Spleen (tissue), 11 donors: ENCODE data around the gene WDFY1. TPM values are rescaled to one million over a fixed set of nuclear protein-coding genes. Genes with fewer than 3 reads are reported as not detected.

Source experiments
- DNase-seq: peaks from one replicate; pipeline ENCODE4 v3.0.0-alpha.2; 2020
- H3K27ac ChIP-seq, 8 donors: fragments of 200-600 bp; sonication (generic) in 7 of 8; 1 replicate in 4 of 8; 2 replicates in 4 of 8; pipeline versions ENCODE4 v1.5.0 to v1.8.0; 2016 to 2021; ENCODE audit warnings: inconsistent platforms in 4 of 8, mild to moderate bottlenecking in 4 of 8, moderate library complexity in 1 of 8
- H3K27me3 ChIP-seq, 7 donors: fragments of 200-600 bp; sonication (generic) in 6 of 7; replicated peaks in 1 of 7; 1 replicate in 4 of 7; 2 replicates in 3 of 7; pipeline versions ENCODE4 v1.5.0 to v1.8.0; 2016 to 2021; ENCODE audit warnings: inconsistent platforms in 3 of 7, mild to moderate bottlenecking in 1 of 7
- H3K36me3 ChIP-seq, 6 donors: fragments of 200-600 bp; sonication (generic) in 5 of 6; 1 replicate in 4 of 6; 2 replicates in 2 of 6; pipeline versions ENCODE4 v1.5.0 to v1.8.0; 2016 to 2021; ENCODE audit warnings: inconsistent platforms in 2 of 6
- H3K4me1 ChIP-seq, 6 donors: fragments of 200-600 bp; sonication (generic) in 5 of 6; 1 replicate in 3 of 6; 2 replicates in 3 of 6; pipeline versions ENCODE4 v1.5.0 to v1.8.0; 2016 to 2021; ENCODE audit warnings: inconsistent platforms in 3 of 6
- H3K4me3 ChIP-seq, 8 donors: fragments of 200-600 bp; sonication (generic) in 7 of 8; 1 replicate in 4 of 8; 2 replicates in 4 of 8; pipeline versions ENCODE4 v1.5.0 to v1.8.0; 2016 to 2021; ENCODE audit warnings: inconsistent platforms in 4 of 8, mild to moderate bottlenecking in 4 of 8, moderate library complexity in 2 of 8
- H3K9me3 ChIP-seq, 8 donors: fragments of 200-600 bp; sonication (generic) in 7 of 8; 1 replicate in 4 of 8; 2 replicates in 4 of 8; pipeline versions ENCODE4 v1.5.0 to v1.8.0; 2016 to 2021; ENCODE audit warnings: inconsistent platforms in 4 of 8
- POLR2A ChIP-seq, 3 donors: fragments of 450-650 bp; IDR thresholded peaks; one replicate each; pipeline ENCODE4 v1.5.1; 2017; ENCODE audit warnings: antibody characterized with exemption in 3 of 3, mild to moderate bottlenecking in 1 of 3
- POLR2AphosphoS5 ChIP-seq, 3 donors: sonication (generic); formaldehyde crosslinking; IDR thresholded peaks; one replicate each; pipeline ENCODE4 v1.5.1; 2017; ENCODE audit warnings: antibody characterized with exemption in 3 of 3
- WGBS, 5 donors: extraction: QIAGEN DNeasy Blood & Tissue Kit in 3 of 5; methylation state at CpG; one replicate each; pipeline versions ENCODE4 v1.1.5 to v1.1.7; 2013 to 2018; 5-methylcytosine and 5-hydroxymethylcytosine counted together
- intact Hi-C: fragments of 100-400 bp; cut with DNase I; formaldehyde crosslinking; loops from one replicate; pipeline ENCODE4 v1.15.0; 2023; ENCODE audit warnings: low total_unique reads
- polyA plus RNA-seq, 3 donors: library from polyadenylated mRNA; stranded (reverse); fragments of 200-250 nt; gene quantifications; one replicate each; pipeline ENCODE4 v1.2.1, GENCODE V29; 2013
- total RNA-seq, 7 donors: library from RNA; depleted of rRNA in 3 of 7; stranded (reverse); fragments of >200 nt in 3 of 7; fragmentation: NEBNext Ultra II Directional in 4 of 7; extraction: Animal tissue kit (Norgen Biotek cat#: 25700) in 4 of 7; gene quantifications; one replicate each; pipeline versions ENCODE4 v1.1.0 to v1.2.1, GENCODE V29; 2016 to 2021
- TF ChIP-seq, protein P1 (sequence below), 11 experiments: fragments of 200-600 bp in 7 of 11; fragments of 450-650 bp in 4 of 11; sonication (generic) in 4 of 11; IDR thresholded peaks in 8 of 11; conservative IDR thresholded peaks in 3 of 11; 1 replicate in 7 of 11; 2 replicates in 4 of 11; pipeline versions ENCODE4 v1.4.0 to v1.8.0; 2016 to 2021; ENCODE audit warnings: antibody characterized with exemption in 11 of 11, inconsistent platforms in 4 of 11, mild to moderate bottlenecking in 1 of 11
- donor health status: healthy with polysubstance abuse.
- donor health status: DM: no; HTN: no; CAD: no; lungs with moderate emphysema.
- donor health status: DM: no; HTN: no; CAD: no.
- donor health status: Bipolar disorder and iron deficiency.
- donor health status: healthy.
- donor health status: DM: no; HTN: no; CAD: no.
- donor health status: DM: yes; HTN: yes; CAD: no.

Gene WDFY1
- total and polyA plus RNA-seq, 10 donors, result 14.3 to 68.5 (median 51.6) TPM

DNA sequence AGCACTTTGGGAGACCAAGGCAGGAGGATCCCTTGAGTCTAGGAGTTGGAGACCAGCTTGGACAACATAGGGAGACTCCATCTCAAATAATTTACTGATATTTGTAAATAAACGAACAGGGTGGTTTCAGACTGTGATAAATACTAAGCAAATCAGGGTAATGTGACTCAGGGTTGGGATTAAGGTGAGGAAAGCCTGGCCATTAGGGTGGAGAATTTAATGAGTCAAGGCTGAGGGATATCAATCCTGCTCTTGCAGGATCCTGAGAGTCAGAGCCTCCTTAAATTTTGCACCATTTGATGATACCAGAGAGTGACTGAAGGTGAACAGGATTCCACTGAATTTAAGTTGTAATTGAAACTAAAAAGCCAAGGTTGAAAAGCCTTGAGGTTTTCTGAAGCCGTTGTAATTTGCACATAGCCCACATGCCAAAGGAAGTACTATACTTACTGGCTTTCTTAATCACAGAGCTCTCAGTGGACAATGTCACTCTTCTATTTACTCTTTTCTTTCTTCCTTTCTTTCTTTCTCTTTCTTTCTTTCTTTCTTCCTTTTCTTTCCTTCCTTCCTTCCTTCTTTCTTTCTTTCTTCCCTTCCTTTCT, 79.1 kb downstream of the WDFY1 start:
- DNase-seq, result no peak
- TF ChIP-seq, protein P1, sequence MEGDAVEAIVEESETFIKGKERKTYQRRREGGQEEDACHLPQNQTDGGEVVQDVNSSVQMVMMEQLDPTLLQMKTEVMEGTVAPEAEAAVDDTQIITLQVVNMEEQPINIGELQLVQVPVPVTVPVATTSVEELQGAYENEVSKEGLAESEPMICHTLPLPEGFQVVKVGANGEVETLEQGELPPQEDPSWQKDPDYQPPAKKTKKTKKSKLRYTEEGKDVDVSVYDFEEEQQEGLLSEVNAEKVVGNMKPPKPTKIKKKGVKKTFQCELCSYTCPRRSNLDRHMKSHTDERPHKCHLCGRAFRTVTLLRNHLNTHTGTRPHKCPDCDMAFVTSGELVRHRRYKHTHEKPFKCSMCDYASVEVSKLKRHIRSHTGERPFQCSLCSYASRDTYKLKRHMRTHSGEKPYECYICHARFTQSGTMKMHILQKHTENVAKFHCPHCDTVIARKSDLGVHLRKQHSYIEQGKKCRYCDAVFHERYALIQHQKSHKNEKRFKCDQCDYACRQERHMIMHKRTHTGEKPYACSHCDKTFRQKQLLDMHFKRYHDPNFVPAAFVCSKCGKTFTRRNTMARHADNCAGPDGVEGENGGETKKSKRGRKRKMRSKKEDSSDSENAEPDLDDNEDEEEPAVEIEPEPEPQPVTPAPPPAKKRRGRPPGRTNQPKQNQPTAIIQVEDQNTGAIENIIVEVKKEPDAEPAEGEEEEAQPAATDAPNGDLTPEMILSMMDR (IDR thresholded peaks at IDR 0.05 in 8 of 11, conservative IDR thresholded peaks at IDR 0.05 in 3 of 11), result no peak
- TF ChIP-seq POLR2A (IDR thresholded peaks at IDR 0.05) (no peak), POLR2AphosphoS5 (IDR thresholded peaks at IDR 0.05) (no peak)
- 49 to 67% (median 58%) methylated on average over 2 of the region's 2 CpGs for WGBS, 5 donors
- Histone ChIP-seq H3K4me3 (no peak overlapping the region), H3K27me3 (no peaks in the 10 kb centered on the region), H3K27ac (peak overlapping the region in 1 of 8 donors; percentile 25), H3K4me1 (peaks cover 0 to 28% (median 8%) of the 10 kb centered on the region in 6 donors), H3K36me3 (peaks cover 0 to 24% (median 3%) of the 10 kb centered on the region in 6 donors), H3K9me3 (no peaks in the 10 kb centered on the region)
- intact Hi-C loops, result no loop called here

- H3K4me3 ChIP-seq, result no peak overlapping the region
- peak overlapping the region in 1 of 8 donors; percentile 25 for H3K27ac ChIP-seq
- DNase-seq, result no peak
- 62 to 69% (median 66%) methylated on average over 4 of the region's 4 CpGs for WGBS, 5 donors
- no peaks in the 10 kb centered on the region for H3K9me3 ChIP-seq
- H3K4me1 ChIP-seq, result peaks cover 0 to 23% (median 8%) of the 10 kb centered on the region in 6 donors
- intact Hi-C loops, result no loop called here
- peaks cover 0 to 16% (median under 1%) of the 10 kb centered on the region in 6 donors for H3K36me3 ChIP-seq
- no peaks in the 10 kb centered on the region for H3K27me3 ChIP-seq
- no peak for TF ChIP-seq POLR2AphosphoS5 (IDR thresholded peaks at IDR 0.05)
- no peak for TF ChIP-seq POLR2A (IDR thresholded peaks at IDR 0.05)
- TF ChIP-seq, protein P1 (IDR thresholded peaks at IDR 0.05 in 8 of 11, conservative IDR thresholded peaks at IDR 0.05 in 3 of 11), result no peak
Measured at GRCh38 chr2:223865124-223865523, 80.0 kb downstream of the WDFY1 start.

DNA sequence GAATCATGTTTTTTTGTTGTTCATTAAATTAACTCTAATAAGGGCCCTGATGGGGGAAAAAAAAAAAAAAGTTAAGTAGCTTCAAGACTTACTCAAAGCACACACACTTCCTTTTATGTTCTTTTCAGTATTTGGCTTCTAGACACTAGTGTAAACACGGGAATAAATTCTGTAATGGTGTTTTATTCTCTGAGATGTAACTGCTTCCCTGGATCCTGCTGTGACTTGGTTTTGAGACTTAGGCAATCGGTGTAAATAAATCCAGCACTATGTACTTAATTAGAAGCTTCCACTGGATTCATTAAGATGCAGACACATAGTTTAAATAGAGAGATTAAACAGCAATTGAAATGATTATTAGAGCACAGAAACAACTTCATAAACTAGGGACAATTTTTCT, 81.6 kb downstream of the WDFY1 start:
- Histone ChIP-seq H3K27me3 (no peaks in the 10 kb centered on the region), H3K36me3 (no peaks in the 10 kb centered on the region), H3K4me3 (no peak overlapping the region), H3K9me3 (no peaks in the 10 kb centered on the region), H3K4me1 (peaks cover 0 to 27% (median 8%) of the 10 kb centered on the region in 6 donors), H3K27ac (no peak overlapping the region)
- intact Hi-C loops, result no loop called here
- WGBS, 5 donors, result 82 to 95% (median 90%) methylated on average over 2 of the region's 2 CpGs
- DNase-seq, result no peak
- TF ChIP-seq POLR2A (IDR thresholded peaks at IDR 0.05) (no peak), POLR2AphosphoS5 (IDR thresholded peaks at IDR 0.05) (no peak)
- TF ChIP-seq, protein P1 (IDR thresholded peaks at IDR 0.05 in 8 of 11, conservative IDR thresholded peaks at IDR 0.05 in 3 of 11), result no peak

DNA sequence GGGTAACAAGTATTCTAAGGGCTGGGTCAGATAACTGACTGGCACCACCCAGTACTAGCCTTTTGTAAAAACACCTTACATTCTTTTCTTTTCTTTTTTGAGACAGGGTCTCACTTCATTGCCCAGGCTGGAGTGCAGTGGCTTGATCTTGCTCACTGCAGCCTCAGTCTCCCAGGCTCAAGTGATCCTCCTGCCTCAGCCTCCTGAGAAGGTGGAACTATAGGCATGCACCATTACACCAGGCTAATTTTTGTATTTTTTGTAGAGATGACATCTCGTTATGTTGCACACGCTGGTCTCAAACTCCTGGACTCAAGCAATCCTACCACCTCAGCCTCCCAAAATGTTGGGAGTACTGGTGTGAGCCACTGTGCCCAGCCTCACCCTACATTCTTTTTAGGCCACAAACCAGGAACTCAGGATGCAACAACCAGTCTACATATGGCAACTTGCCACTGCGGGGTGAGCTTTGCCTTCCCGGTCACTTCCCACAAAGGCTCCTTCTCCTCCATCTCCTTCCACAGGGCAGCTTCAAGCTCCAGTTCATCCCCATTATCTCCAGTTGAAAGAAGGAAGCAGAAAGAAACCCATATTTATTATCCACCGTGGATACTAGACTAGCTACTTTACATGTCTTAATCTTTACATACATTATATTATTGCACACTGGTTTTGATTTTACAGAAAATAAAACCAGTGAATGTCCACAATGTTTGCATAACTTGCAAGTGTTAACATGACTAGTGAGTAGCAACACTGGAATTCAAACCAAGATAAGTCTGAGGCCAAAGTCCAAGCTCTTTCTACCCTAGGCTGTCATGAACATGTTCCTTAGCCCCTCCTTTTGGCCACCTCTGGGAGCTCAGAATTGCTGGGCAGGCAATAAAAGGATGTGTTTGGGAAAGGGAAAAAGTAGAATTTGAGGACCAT, 84.1 kb downstream of the WDFY1 start:
- Histone ChIP-seq H3K27ac (no peak overlapping the region), H3K4me3 (no peak overlapping the region), H3K36me3 (no peaks in the 10 kb centered on the region), H3K9me3 (no peaks in the 10 kb centered on the region), H3K27me3 (no peaks in the 10 kb centered on the region), H3K4me1 (peaks cover 0 to 30% (median 7%) of the 10 kb centered on the region in 6 donors)
- no peak for TF ChIP-seq POLR2AphosphoS5 (IDR thresholded peaks at IDR 0.05)
- TF ChIP-seq, protein P1 (IDR thresholded peaks at IDR 0.05 in 8 of 11, conservative IDR thresholded peaks at IDR 0.05 in 3 of 11), result no peak
- no peak for TF ChIP-seq POLR2A (IDR thresholded peaks at IDR 0.05)
- WGBS, 5 donors, result 72 to 86% (median 75%) methylated on average over 5 of the region's 5 CpGs
- intact Hi-C loops, result no loop called here
- DNase-seq, result no peak
